Spleen (tissue), 7 donors: Measurements from ENCODE around the gene RNF227.

Source experiments
- POLR2A ChIP-seq, 3 donors: fragments of 450-650 bp; IDR thresholded peaks; one replicate each; pipeline ENCODE4 v1.5.1; 2017; ENCODE audit warnings: antibody characterized with exemption in 3 of 3, mild to moderate bottlenecking in 1 of 3
- POLR2AphosphoS5 ChIP-seq, 3 donors: sonication (generic); formaldehyde crosslinking; IDR thresholded peaks; one replicate each; pipeline ENCODE4 v1.5.1; 2017; ENCODE audit warnings: antibody characterized with exemption in 3 of 3
- TF ChIP-seq, protein P1 (sequence below), 11 experiments: fragments of 200-600 bp in 7 of 11; fragments of 450-650 bp in 4 of 11; sonication (generic) in 4 of 11; IDR thresholded peaks in 8 of 11; conservative IDR thresholded peaks in 3 of 11; 1 replicate in 7 of 11; 2 replicates in 4 of 11; pipeline versions ENCODE4 v1.4.0 to v1.8.0; 2016 to 2021; ENCODE audit warnings: antibody characterized with exemption in 11 of 11, inconsistent platforms in 4 of 11, mild to moderate bottlenecking in 1 of 11
- donor health status: DM: no; HTN: no; CAD: no; lungs with moderate emphysema.
- donor health status: DM: no; HTN: no; CAD: no.
- donor health status: DM: no; HTN: no; CAD: no.

DNA sequence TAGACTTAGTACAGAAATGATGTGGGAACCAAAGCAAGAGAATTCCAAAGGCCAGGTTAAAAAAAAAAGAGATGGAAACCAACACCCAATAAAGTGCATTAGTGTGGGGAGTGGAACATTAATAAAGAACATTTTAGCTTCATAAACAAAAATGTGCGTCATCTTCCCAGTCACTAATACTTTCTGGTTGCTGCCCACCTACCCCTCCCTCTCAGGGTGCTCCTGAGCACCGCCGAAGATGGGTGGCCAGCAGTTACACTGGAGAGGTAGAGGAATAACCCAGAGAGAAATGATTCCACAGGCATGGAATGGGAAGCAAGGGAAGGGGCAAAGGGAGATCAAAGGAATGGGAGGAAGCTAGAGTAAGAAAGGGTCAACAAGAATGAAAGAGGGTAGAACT lies 33.5 kb downstream of the RNF227 start:
- no peak for TF ChIP-seq POLR2A (IDR thresholded peaks at IDR 0.05)
- TF ChIP-seq, protein P1, sequence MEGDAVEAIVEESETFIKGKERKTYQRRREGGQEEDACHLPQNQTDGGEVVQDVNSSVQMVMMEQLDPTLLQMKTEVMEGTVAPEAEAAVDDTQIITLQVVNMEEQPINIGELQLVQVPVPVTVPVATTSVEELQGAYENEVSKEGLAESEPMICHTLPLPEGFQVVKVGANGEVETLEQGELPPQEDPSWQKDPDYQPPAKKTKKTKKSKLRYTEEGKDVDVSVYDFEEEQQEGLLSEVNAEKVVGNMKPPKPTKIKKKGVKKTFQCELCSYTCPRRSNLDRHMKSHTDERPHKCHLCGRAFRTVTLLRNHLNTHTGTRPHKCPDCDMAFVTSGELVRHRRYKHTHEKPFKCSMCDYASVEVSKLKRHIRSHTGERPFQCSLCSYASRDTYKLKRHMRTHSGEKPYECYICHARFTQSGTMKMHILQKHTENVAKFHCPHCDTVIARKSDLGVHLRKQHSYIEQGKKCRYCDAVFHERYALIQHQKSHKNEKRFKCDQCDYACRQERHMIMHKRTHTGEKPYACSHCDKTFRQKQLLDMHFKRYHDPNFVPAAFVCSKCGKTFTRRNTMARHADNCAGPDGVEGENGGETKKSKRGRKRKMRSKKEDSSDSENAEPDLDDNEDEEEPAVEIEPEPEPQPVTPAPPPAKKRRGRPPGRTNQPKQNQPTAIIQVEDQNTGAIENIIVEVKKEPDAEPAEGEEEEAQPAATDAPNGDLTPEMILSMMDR (IDR thresholded peaks at IDR 0.05 in 8 of 11, conservative IDR thresholded peaks at IDR 0.05 in 3 of 11), result no peak
- no peak for TF ChIP-seq POLR2AphosphoS5 (IDR thresholded peaks at IDR 0.05)
